GM12864 (cell line): Measurements from ENCODE around the gene PSKH1.
"Not testable (repeated sequence)": the region's sequence is repeated elsewhere in the genome, so short reads cannot be mapped to it uniquely, and the experiment has no call there.

ENCODE experiments used
- DNase-seq: peaks from one replicate; pipeline ENCODE4 v3.0.0-alpha.2; 2011; ENCODE audit warnings: low read depth
- H3K4me3 ChIP-seq: 2 replicates; pipeline ENCODE4 v1.5.1; 2011; ENCODE audit warnings: mild to moderate bottlenecking, low read depth, low read length, control low read depth
- CTCF ChIP-seq: IDR thresholded peaks from 2 replicates; pipeline ENCODE4 v1.5.1; 2011; ENCODE audit warnings: low read depth, mild to moderate bottlenecking, moderate library complexity, low read length, control low read depth, inconsistent platforms; ENCODE audit errors: missing control alignments

PSKH1 gene

GRCh38 chr16:67902831-67903230 lies 9.8 kb downstream of the PSKH1 start:
- no peak for TF ChIP-seq CTCF
- no peak for DNase-seq
- H3K4me3 ChIP-seq, result no peak overlapping the region

GRCh38 chr16:67907397-67908180 lies 14.5 kb downstream of the PSKH1 start:
- H3K4me3 ChIP-seq, result no peak overlapping the region

GRCh38 chr16:67909056-67909742 lies 16.1 kb downstream of the PSKH1 start:
- no peak for DNase-seq
- no peak for TF ChIP-seq CTCF
- no peak overlapping the region for H3K4me3 ChIP-seq

More at GRCh38 chr16:67907397-67908180, 14.5 kb downstream of the PSKH1 start:
- DNase-seq, result no peak
- TF ChIP-seq CTCF, result no peak

GRCh38 chr16:67910158-67910557 lies 17.1 kb downstream of the PSKH1 start:
- no peak for TF ChIP-seq CTCF
- no peak overlapping the region for H3K4me3 ChIP-seq
- no peak for DNase-seq

GRCh38 chr16:67914758-67915495 lies 21.9 kb downstream of the PSKH1 start:
- no peak for DNase-seq
- no peak overlapping the region for H3K4me3 ChIP-seq
- TF ChIP-seq CTCF, result no peak

DNA sequence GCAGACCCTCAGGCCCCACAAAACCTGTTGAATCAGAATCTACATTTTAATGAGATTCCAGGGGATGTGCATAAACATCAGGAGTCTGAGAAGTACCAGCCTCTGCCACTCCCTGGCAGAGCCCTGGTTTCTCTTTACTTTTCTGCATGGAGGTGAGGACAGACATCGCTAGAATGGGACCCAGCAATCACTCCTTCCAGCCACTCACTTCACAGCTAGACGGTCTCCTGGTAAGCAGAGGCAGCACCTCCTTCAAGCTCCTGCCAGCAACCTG lies 22.4 kb downstream of the PSKH1 start:
- not testable (repeated sequence) for H3K4me3 ChIP-seq, DNase-seq
